ENCODE results near the gene SMC1B.

GRCh38 chr22:45413013-45413367, 409 bp downstream of the SMC1B start:
- no peak for TF ChIP-seq POLR2A (IDR thresholded peaks at IDR 0.05; ENCODE audit: low read depth, low read length)
- no peak for TF ChIP-seq TAF1 (IDR thresholded peaks at IDR 0.05; ENCODE audit: borderline replicate concordance, low read depth, low read length)
- TF ChIP-seq POLR2AphosphoS5 (IDR thresholded peaks at IDR 0.05; ENCODE audit: low read depth, low read length) = no peak

Data from GM12892 (cell line).